GM12891 (cell line): ENCODE results near the gene NEDD9.

ENCODE experiments used
- PAX5 ChIP-seq: IDR thresholded peaks from 2 replicates; pipeline ENCODE4 v1.6.1; 2011; ENCODE audit warnings: low read length, moderate library complexity, mild to moderate bottlenecking; ENCODE audit not compliant: insufficient read depth, severe bottlenecking
- POLR2A ChIP-seq: IDR thresholded peaks from 2 replicates; pipeline ENCODE4 v1.6.1; 2011; ENCODE audit warnings: low read depth, low read length, control low read depth
- POLR2AphosphoS5 ChIP-seq: IDR thresholded peaks from 2 replicates; pipeline ENCODE4 v1.6.1; 2011; ENCODE audit warnings: low read depth, low read length, control low read depth

DNA sequence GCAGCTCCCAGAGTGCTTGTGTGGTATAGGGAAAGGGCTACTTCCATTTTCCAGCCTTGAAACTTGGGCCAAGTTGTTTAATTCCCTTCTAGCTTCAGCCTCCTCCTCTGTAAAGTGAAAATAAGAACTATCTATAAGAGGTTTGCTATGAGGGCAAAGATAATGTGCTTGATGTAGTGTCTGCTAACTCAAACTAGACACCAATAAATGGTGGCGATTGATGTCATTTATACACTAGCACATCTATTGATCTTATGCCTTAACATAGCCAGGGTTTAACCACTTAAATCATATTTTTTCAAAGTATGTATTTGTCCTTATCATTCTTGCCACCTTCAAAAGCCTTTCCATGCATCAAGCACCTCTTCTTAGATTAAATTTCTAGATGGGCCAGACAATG is 55.2 kb downstream of the NEDD9 start:
- TF ChIP-seq POLR2A (no peak), POLR2AphosphoS5 (no peak), PAX5 (no peak)
